Measurements from ENCODE around the gene TGFBI. TPM values are rescaled to one million over a fixed set of nuclear protein-coding genes. Genes with fewer than 3 reads are reported as not detected.

TGFBI gene
- total and polyA plus RNA-seq, 5 experiments from 2014 or later: 0.34 to 11.7 (median 6.0) TPM; not detected in 1

- peaks cover 0 to 5% (median 0%) of the 10 kb centered on the region in 9 donors for H3K9me3 Mint-ChIP-seq
- no peaks in the 10 kb centered on the region for H3K36me3 Mint-ChIP-seq
- no peak for ATAC-seq
- no peak for DNase-seq
- H3K27me3 Mint-ChIP-seq: peaks cover 2 to 49% (median 11%) of the 10 kb centered on the region in 5 donors
- POLR2A ChIA-PET: no interaction called here
- no peak overlapping the region for H3K4me3 Mint-ChIP-seq
- no peak overlapping the region for H3K27ac Mint-ChIP-seq
- no peaks in the 10 kb centered on the region for H3K4me1 Mint-ChIP-seq
Observed at GRCh38 chr5:135993880-135994636, 34.7 kb upstream of the TGFBI start.

GRCh38 chr5:135995976-135996375 lies 32.8 kb upstream of the TGFBI start:
- DNase-seq: no peak
- no peak overlapping the region for H3K4me3 Mint-ChIP-seq
- POLR2A ChIA-PET: no interaction called here
- no peaks in the 10 kb centered on the region for H3K36me3 Mint-ChIP-seq
- ATAC-seq: no peak
- H3K27me3 Mint-ChIP-seq: peaks cover 4 to 39% (median 8%) of the 10 kb centered on the region in 5 donors
- no peak overlapping the region for H3K27ac Mint-ChIP-seq
- H3K4me1 Mint-ChIP-seq: peaks cover 0 to 2% (median 0%) of the 10 kb centered on the region in 4 donors
- H3K9me3 Mint-ChIP-seq: peaks cover 0 to 5% (median 0%) of the 10 kb centered on the region in 9 donors

- ATAC-seq: no peak
- POLR2A ChIA-PET: no interaction called here
- no peak overlapping the region for H3K27ac Mint-ChIP-seq
- H3K4me1 Mint-ChIP-seq: peaks cover 0 to 2% (median 0%) of the 10 kb centered on the region in 4 donors
- peaks cover 0 to 5% (median 0%) of the 10 kb centered on the region in 9 donors for H3K9me3 Mint-ChIP-seq
- no peaks in the 10 kb centered on the region for H3K36me3 Mint-ChIP-seq
- H3K4me3 Mint-ChIP-seq: no peak overlapping the region
- peaks cover 2 to 34% (median 6%) of the 10 kb centered on the region in 5 donors for H3K27me3 Mint-ChIP-seq
- DNase-seq: no peak
Observed at GRCh38 chr5:135996611-135997010, 32.2 kb upstream of the TGFBI start.

- POLR2A ChIA-PET: no interaction called here
- Mint-ChIP-seq H3K4me1 (peaks cover 0 to 2% (median 0%) of the 10 kb centered on the region in 4 donors), H3K4me3 (no peak overlapping the region), H3K27me3 (peaks cover 2 to 34% (median 4%) of the 10 kb centered on the region in 5 donors), H3K36me3 (no peaks in the 10 kb centered on the region), H3K27ac (no peak overlapping the region), H3K9me3 (peaks cover 0 to 5% (median 0%) of the 10 kb centered on the region in 9 donors)
- DNase-seq (no peak), ATAC-seq (no peak)
Observed at GRCh38 chr5:135997673-135998335, 31.0 kb upstream of the TGFBI start.

GRCh38 chr5:135998889-135999288 lies 29.9 kb upstream of the TGFBI start:
- Mint-ChIP-seq H3K36me3 (no peaks in the 10 kb centered on the region), H3K27ac (no peak overlapping the region), H3K27me3 (peaks cover 2 to 34% (median 4%) of the 10 kb centered on the region in 5 donors), H3K4me1 (peaks cover 0 to 2% (median 0%) of the 10 kb centered on the region in 4 donors), H3K9me3 (peaks cover 0 to 5% (median 0%) of the 10 kb centered on the region in 9 donors), H3K4me3 (no peak overlapping the region)
- ATAC-seq (no peak), DNase-seq (no peak)
- POLR2A ChIA-PET: no interaction called here

- H3K4me3 Mint-ChIP-seq: no peak overlapping the region
- H3K27ac Mint-ChIP-seq: no peak overlapping the region
- peaks cover 0 to 2% (median 0%) of the 10 kb centered on the region in 4 donors for H3K4me1 Mint-ChIP-seq
- ATAC-seq (no peak), DNase-seq (no peak)
- no peaks in the 10 kb centered on the region for H3K36me3 Mint-ChIP-seq
- POLR2A ChIA-PET: interaction anchor here (0.7 kb wide), 1 partner anchor 142 kb away, joined by 3 read pairs; no protein-coding TSS in a partner anchor
- H3K27me3 Mint-ChIP-seq: peaks cover 2 to 34% (median 4%) of the 10 kb centered on the region in 5 donors
- peaks cover 0 to 4% (median 0%) of the 10 kb centered on the region in 9 donors for H3K9me3 Mint-ChIP-seq
Observed at GRCh38 chr5:135999406-136000139, 29.2 kb upstream of the TGFBI start.

GRCh38 chr5:136000147-136000546 lies 28.6 kb upstream of the TGFBI start:
- Mint-ChIP-seq H3K4me1 (peaks cover 0 to 2% (median 0%) of the 10 kb centered on the region in 4 donors), H3K27ac (no peak overlapping the region), H3K27me3 (peaks cover 2 to 34% (median 4%) of the 10 kb centered on the region in 5 donors), H3K36me3 (no peaks in the 10 kb centered on the region), H3K4me3 (no peak overlapping the region), H3K9me3 (peaks cover 0 to 2% (median 0%) of the 10 kb centered on the region in 9 donors)
- POLR2A ChIA-PET: interaction anchor here (0.7 kb wide), 1 partner anchor 141 kb away, joined by 3 read pairs; no protein-coding TSS in a partner anchor
- ATAC-seq (no peak), DNase-seq (no peak)

- Mint-ChIP-seq H3K4me3 (no peak overlapping the region), H3K27me3 (peaks cover 4 to 34% (median 6%) of the 10 kb centered on the region in 5 donors), H3K27ac (peak overlapping the region in 1 of 10 donors; percentile 4), H3K4me1 (peaks cover 0 to 2% (median 0%) of the 10 kb centered on the region in 4 donors), H3K9me3 (peaks cover 0 to 2% (median 0%) of the 10 kb centered on the region in 9 donors), H3K36me3 (no peaks in the 10 kb centered on the region)
- ATAC-seq: no peak
- POLR2A ChIA-PET: no interaction called here
- no peak for DNase-seq
Observed at GRCh38 chr5:136000932-136001331, 27.9 kb upstream of the TGFBI start.

- POLR2A ChIA-PET: no interaction called here
- H3K36me3 Mint-ChIP-seq: no peaks in the 10 kb centered on the region
- DNase-seq (no peak), ATAC-seq (no peak)
- H3K27me3 Mint-ChIP-seq: peaks cover 4 to 34% (median 8%) of the 10 kb centered on the region in 5 donors
- H3K4me3 Mint-ChIP-seq: no peak overlapping the region
- H3K9me3 Mint-ChIP-seq: no peaks in the 10 kb centered on the region
- H3K27ac Mint-ChIP-seq: no peak overlapping the region
- peaks cover 0 to 2% (median 0%) of the 10 kb centered on the region in 4 donors for H3K4me1 Mint-ChIP-seq
Observed at GRCh38 chr5:136001466-136001981, 27.3 kb upstream of the TGFBI start.

- Mint-ChIP-seq H3K27me3 (peaks cover 3 to 34% (median 20%) of the 10 kb centered on the region in 5 donors), H3K9me3 (no peaks in the 10 kb centered on the region), H3K4me3 (no peak overlapping the region), H3K36me3 (no peaks in the 10 kb centered on the region), H3K4me1 (peaks cover 0 to 2% (median 0%) of the 10 kb centered on the region in 4 donors), H3K27ac (no peak overlapping the region)
- ATAC-seq: no peak
- no peak for DNase-seq
- POLR2A ChIA-PET: no interaction called here
Observed at GRCh38 chr5:136004436-136004835, 24.4 kb upstream of the TGFBI start.

GRCh38 chr5:136005476-136005875 lies 23.3 kb upstream of the TGFBI start:
- POLR2A ChIA-PET: no interaction called here
- H3K9me3 Mint-ChIP-seq: no peaks in the 10 kb centered on the region
- peaks cover 5 to 35% (median 18%) of the 10 kb centered on the region in 5 donors for H3K27me3 Mint-ChIP-seq
- DNase-seq (no peak), ATAC-seq (no peak)
- no peak overlapping the region for H3K4me3 Mint-ChIP-seq
- H3K36me3 Mint-ChIP-seq: no peaks in the 10 kb centered on the region
- H3K4me1 Mint-ChIP-seq: peaks cover 0 to 1% (median 0%) of the 10 kb centered on the region in 4 donors
- H3K27ac Mint-ChIP-seq: no peak overlapping the region

GRCh38 chr5:136006164-136006563 lies 22.6 kb upstream of the TGFBI start:
- Mint-ChIP-seq H3K27me3 (peaks cover 6 to 37% (median 14%) of the 10 kb centered on the region in 5 donors), H3K4me1 (no peaks in the 10 kb centered on the region), H3K36me3 (no peaks in the 10 kb centered on the region), H3K27ac (no peak overlapping the region), H3K4me3 (no peak overlapping the region), H3K9me3 (no peaks in the 10 kb centered on the region)
- no peak for DNase-seq
- no peak for ATAC-seq
- POLR2A ChIA-PET: no interaction called here

All from naive thymus-derived CD8-positive, alpha-beta T cell (primary cell).